ENCODE results near the gene TENM3.

Gene TENM3

GRCh38 chr4:182627996-182628395 is 384.8 kb downstream of the TENM3 start:
- no peaks in the 10 kb centered on the region for H3K4me1 ChIP-seq (ENCODE audit: insufficient read depth, low read length)

GRCh38 chr4:182628544-182628943 is 385.3 kb downstream of the TENM3 start:
- no peak for ATAC-seq (ENCODE audit: insufficient read depth, low read depth)

More at GRCh38 chr4:182627996-182628395, 384.8 kb downstream of the TENM3 start:
- Histone ChIP-seq H2AFZ (ENCODE audit: low read depth, low read length) (no peak overlapping the region), H3K79me2 (ENCODE audit: insufficient read depth, low read length) (no peaks in the 10 kb centered on the region), H3K27ac (ENCODE audit: low read length) (no peak overlapping the region), H3K9me3 (ENCODE audit: insufficient read depth, low read length, severe bottlenecking) (no peaks in the 10 kb centered on the region), H3K9ac (ENCODE audit: low read depth, low read length) (no peak overlapping the region), H4K20me1 (ENCODE audit: insufficient read depth, low read length) (no peaks in the 10 kb centered on the region), H3K4me3 (ENCODE audit: low read depth in 1 of 2, low read length in 2 of 2) (no peak overlapping the region), H3K36me3 (ENCODE audit: insufficient read depth, low read length) (no peaks in the 10 kb centered on the region), H3K27me3 (ENCODE audit: insufficient read depth, low read length, poor library complexity) (no peaks in the 10 kb centered on the region), H3K4me2 (ENCODE audit: insufficient read depth, low read length) (no peak overlapping the region)
- DNase-seq: no peak
- ATAC-seq (ENCODE audit: insufficient read depth, low read depth): no peak
- TF ChIP-seq EZH2 (IDR thresholded peaks at IDR 0.05; ENCODE audit: borderline replicate concordance, low read depth, low read length, severe bottlenecking): no peak
- no peak for TF ChIP-seq CTCF (IDR thresholded peaks at IDR 0.05; ENCODE audit: borderline replicate concordance, extremely low read depth, low read length, poor library complexity, severe bottlenecking)

GRCh38 chr4:182629096-182629495 is 385.9 kb downstream of the TENM3 start:
- ATAC-seq (ENCODE audit: insufficient read depth, low read depth) (no peak), DNase-seq (no peak)
- TF ChIP-seq EZH2 (IDR thresholded peaks at IDR 0.05; ENCODE audit: borderline replicate concordance, low read depth, low read length, severe bottlenecking) (no peak), CTCF (IDR thresholded peaks at IDR 0.05; ENCODE audit: borderline replicate concordance, extremely low read depth, low read length, poor library complexity, severe bottlenecking) (no peak)
- no peak overlapping the region for H3K9ac ChIP-seq (ENCODE audit: low read depth, low read length)
- no peak overlapping the region for H3K27ac ChIP-seq (ENCODE audit: low read length)
- no peak overlapping the region for H3K4me2 ChIP-seq (ENCODE audit: insufficient read depth, low read length)
- no peaks in the 10 kb centered on the region for H3K79me2 ChIP-seq (ENCODE audit: insufficient read depth, low read length)
- H3K4me3 ChIP-seq (ENCODE audit: low read depth in 1 of 2, low read length in 2 of 2): no peak overlapping the region
- H3K4me1 ChIP-seq (ENCODE audit: insufficient read depth, low read length): no peaks in the 10 kb centered on the region
- H3K9me3 ChIP-seq (ENCODE audit: insufficient read depth, low read length, severe bottlenecking): no peaks in the 10 kb centered on the region
- no peaks in the 10 kb centered on the region for H3K36me3 ChIP-seq (ENCODE audit: insufficient read depth, low read length)
- no peak overlapping the region for H2AFZ ChIP-seq (ENCODE audit: low read depth, low read length)
- H4K20me1 ChIP-seq (ENCODE audit: insufficient read depth, low read length): no peaks in the 10 kb centered on the region
- H3K27me3 ChIP-seq (ENCODE audit: insufficient read depth, low read length, poor library complexity): no peaks in the 10 kb centered on the region

More at GRCh38 chr4:182628544-182628943, 385.3 kb downstream of the TENM3 start:
- Histone ChIP-seq H3K27ac (ENCODE audit: low read length) (no peak overlapping the region), H3K9ac (ENCODE audit: low read depth, low read length) (no peak overlapping the region), H2AFZ (ENCODE audit: low read depth, low read length) (no peak overlapping the region), H3K79me2 (ENCODE audit: insufficient read depth, low read length) (no peaks in the 10 kb centered on the region), H3K4me2 (ENCODE audit: insufficient read depth, low read length) (no peak overlapping the region), H3K4me1 (ENCODE audit: insufficient read depth, low read length) (no peaks in the 10 kb centered on the region), H3K9me3 (ENCODE audit: insufficient read depth, low read length, severe bottlenecking) (no peaks in the 10 kb centered on the region), H3K4me3 (ENCODE audit: low read depth in 1 of 2, low read length in 2 of 2) (no peak overlapping the region), H3K27me3 (ENCODE audit: insufficient read depth, low read length, poor library complexity) (no peaks in the 10 kb centered on the region), H3K36me3 (ENCODE audit: insufficient read depth, low read length) (no peaks in the 10 kb centered on the region), H4K20me1 (ENCODE audit: insufficient read depth, low read length) (no peaks in the 10 kb centered on the region)
- TF ChIP-seq EZH2 (IDR thresholded peaks at IDR 0.05; ENCODE audit: borderline replicate concordance, low read depth, low read length, severe bottlenecking) (no peak), CTCF (IDR thresholded peaks at IDR 0.05; ENCODE audit: borderline replicate concordance, extremely low read depth, low read length, poor library complexity, severe bottlenecking) (no peak)
- DNase-seq: no peak

GRCh38 chr4:182640491-182640890 is 397.3 kb downstream of the TENM3 start:
- no peaks in the 10 kb centered on the region for H3K27me3 ChIP-seq (ENCODE audit: insufficient read depth, low read length, poor library complexity)
- DNase-seq (no peak), ATAC-seq (ENCODE audit: insufficient read depth, low read depth) (no peak)
- H3K9ac ChIP-seq (ENCODE audit: low read depth, low read length): no peak overlapping the region
- H3K9me3 ChIP-seq (ENCODE audit: insufficient read depth, low read length, severe bottlenecking): no peaks in the 10 kb centered on the region
- no peaks in the 10 kb centered on the region for H4K20me1 ChIP-seq (ENCODE audit: insufficient read depth, low read length)
- H3K4me3 ChIP-seq (ENCODE audit: low read depth in 1 of 2, low read length in 2 of 2): no peak overlapping the region
- no peaks in the 10 kb centered on the region for H3K36me3 ChIP-seq (ENCODE audit: insufficient read depth, low read length)
- H3K79me2 ChIP-seq (ENCODE audit: insufficient read depth, low read length): no peaks in the 10 kb centered on the region
- H3K27ac ChIP-seq (ENCODE audit: low read length): no peak overlapping the region
- TF ChIP-seq CTCF (IDR thresholded peaks at IDR 0.05; ENCODE audit: borderline replicate concordance, extremely low read depth, low read length, poor library complexity, severe bottlenecking) (no peak), EZH2 (IDR thresholded peaks at IDR 0.05; ENCODE audit: borderline replicate concordance, low read depth, low read length, severe bottlenecking) (no peak)
- H3K4me1 ChIP-seq (ENCODE audit: insufficient read depth, low read length): no peaks in the 10 kb centered on the region
- H2AFZ ChIP-seq (ENCODE audit: low read depth, low read length): no peak overlapping the region
- H3K4me2 ChIP-seq (ENCODE audit: insufficient read depth, low read length): no peak overlapping the region
